Activated CD4-positive, alpha-beta T cell treated with anti-CD3 and anti-CD28 coated beads, Interleukin-2, Interleukin-4, amounts not matched to agents 100 ng/mL and 50 ng/mL, durations not matched to agents 16 hours and 8 hours (primary cell): ENCODE results near the gene GSTO2.

ENCODE experiments used
- DNase-seq: peaks from one replicate; pipeline ENCODE4 v3.0.0-alpha.2; 2020; ENCODE audit warnings: low spot score

GSTO2 gene

GRCh38 chr10:104308439-104308903 lies 39.5 kb downstream of the GSTO2 start:
- DNase-seq = peak; percentile 47

- no peak for DNase-seq
Measured at GRCh38 chr10:104309980-104310978, 41.3 kb downstream of the GSTO2 start.

DNA sequence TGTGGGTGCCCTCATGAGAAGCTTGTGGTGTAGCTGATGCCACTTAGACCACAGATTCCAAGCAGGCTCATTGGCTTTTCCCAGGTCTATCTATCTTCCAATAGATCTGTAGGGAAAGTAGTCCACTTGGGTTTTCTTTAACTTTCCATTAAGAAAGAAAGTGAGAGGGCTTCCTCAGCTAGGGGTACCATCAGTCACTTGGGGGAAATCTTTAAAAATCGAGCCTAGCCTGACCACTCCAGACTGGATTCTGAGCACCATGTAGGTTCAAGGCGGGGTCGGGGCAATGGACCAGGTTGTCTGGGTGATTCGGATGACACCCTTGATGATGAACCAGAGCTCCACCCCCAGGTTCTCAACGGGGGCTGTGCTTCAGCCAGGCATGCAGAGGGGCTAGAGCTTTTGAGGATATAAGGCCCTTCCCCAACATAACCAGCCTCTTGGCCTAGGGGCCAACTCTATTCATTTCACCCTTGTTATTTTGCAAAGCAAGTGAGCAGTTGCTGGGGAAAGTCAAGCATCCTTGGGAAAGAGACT lies 42.3 kb downstream of the GSTO2 start:
- no peak for DNase-seq

GRCh38 chr10:104314591-104315485 lies 45.9 kb downstream of the GSTO2 start:
- no peak for DNase-seq

- no peak for DNase-seq
Measured at GRCh38 chr10:104315486-104315921, 46.5 kb downstream of the GSTO2 start.

DNA sequence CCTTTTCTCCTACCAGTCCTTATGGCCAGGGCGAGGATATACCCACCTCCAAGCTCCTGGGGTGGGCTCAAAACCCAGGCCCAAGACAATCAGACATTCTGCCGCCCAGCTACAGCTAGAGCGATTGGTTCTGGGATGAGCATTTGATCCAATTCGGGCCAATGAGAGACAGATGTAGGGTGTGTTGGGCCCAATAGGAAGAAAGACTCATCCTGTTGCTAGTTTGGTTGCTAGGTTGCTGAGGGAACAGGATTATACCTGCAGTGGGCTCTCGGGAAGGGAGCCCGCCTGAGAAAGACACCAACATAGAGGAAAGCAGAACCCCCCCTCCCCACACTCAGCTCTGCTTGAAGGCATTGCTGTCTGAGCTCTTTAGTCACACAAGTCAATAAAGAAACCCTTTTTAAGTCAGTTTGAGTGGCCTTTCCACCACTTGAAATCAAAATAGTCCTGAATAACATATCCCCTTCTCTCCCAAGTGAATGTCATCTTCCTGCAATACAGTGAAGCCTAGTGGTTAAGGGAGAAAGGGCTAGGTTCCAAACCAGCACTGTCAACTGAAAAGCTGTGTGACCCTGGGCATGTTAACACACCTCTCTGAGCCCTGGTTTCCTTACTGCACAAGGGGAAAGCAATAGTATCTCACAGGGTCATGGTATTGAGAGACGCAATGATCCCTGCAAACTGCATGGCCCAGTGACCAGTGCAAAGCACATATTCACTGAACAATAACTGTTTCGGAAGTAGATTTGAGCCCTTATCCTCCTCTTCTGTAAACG lies 47.5 kb downstream of the GSTO2 start:
- no peak for DNase-seq

- no peak for DNase-seq
Measured at GRCh38 chr10:104317269-104317710, 48.3 kb downstream of the GSTO2 start.

DNA sequence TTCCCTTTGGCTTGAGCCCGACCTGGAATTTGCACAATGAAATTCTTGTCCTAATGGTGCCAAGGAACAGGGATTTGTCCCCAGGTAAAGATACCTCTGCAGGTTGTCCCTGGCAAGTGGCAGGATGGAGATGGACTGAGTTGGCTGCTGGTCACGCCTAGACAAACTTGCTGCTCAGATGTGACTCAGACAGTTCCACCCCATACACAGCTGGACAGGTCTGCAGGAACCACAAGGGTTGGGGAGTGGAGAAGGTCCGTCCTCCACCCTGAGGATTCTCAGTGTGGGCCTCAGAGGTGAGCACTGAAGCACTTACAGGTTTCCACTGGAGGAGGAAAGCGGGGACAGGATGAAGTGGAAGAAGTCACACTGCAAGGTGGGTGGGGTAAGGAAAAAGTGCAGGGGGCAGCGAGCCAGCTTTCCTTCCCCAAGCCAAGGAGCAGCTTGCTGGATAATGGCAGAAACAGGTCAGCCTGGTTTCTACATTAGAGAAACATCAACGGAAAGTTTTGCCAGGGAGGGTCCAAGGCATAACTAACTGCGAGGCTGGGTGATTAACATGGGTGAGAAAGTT lies 48.8 kb downstream of the GSTO2 start:
- DNase-seq = no peak

GRCh38 chr10:104318326-104318725 lies 49.3 kb downstream of the GSTO2 start:
- DNase-seq = no peak

- no peak for DNase-seq
Measured at GRCh38 chr10:104318810-104319741, 50.1 kb downstream of the GSTO2 start.

DNA sequence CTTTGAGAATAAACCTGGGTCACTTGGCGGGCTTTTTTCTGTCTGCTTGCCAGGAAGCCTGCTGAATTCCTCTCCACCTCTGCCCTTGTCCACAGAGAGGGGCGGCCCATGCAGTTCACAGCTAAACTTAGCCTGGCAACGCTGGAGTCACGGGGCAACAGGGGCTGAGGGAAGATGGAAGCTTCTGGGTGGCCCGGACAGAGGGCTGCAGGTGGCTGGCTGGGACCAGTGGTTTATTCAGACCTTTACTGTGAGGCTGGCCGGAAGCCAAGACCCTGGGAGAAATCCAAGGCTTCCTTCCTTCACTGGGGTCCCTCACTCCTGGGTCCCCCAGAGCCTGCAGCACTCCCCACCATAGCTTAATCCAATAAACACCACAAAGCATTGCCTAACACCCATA lies 52.2 kb downstream of the GSTO2 start:
- DNase-seq = no peak

GRCh38 chr10:104321725-104322415 lies 52.9 kb downstream of the GSTO2 start:
- no peak for DNase-seq

DNA sequence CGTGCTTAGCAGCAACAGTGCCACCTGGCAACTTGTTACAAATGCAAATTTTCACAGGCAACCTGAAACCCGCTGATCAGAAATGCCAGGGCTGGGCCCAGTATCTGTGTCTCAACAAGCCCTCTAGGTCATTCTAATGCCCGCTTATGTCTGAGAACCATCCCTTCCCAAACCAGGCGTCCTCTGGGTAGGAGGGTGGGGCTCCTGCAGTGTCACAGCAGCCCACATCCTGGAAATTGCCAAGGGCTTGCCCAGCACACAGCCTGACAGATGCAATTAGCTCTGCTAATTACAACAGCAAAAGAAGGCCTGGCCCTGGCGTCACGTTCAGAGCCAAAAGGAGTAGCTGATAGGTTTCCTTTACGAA lies 53.4 kb downstream of the GSTO2 start:
- peak; percentile 39 for DNase-seq

DNA sequence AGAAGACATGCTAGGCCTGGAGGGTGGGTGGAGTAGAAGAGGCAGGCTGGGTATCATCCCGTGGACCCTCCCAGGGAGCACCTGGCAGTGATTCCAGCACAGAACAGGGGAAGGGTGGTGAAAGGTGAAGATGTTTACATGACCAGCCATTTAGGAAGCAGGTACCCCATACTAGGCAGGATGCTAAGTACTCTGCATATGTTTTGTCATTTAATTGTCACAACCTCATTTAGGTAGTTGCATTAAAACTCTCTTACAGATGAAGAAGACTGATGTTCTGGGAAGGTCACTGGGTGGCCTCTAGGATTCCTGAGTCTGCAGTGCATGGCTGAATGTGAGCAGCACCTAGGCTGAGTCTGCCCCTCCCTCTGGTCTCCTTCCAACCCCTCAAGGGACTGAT lies 54.1 kb downstream of the GSTO2 start:
- DNase-seq = no peak

- DNase-seq = no peak
Measured at GRCh38 chr10:104323760-104324201, 54.8 kb downstream of the GSTO2 start.

DNA sequence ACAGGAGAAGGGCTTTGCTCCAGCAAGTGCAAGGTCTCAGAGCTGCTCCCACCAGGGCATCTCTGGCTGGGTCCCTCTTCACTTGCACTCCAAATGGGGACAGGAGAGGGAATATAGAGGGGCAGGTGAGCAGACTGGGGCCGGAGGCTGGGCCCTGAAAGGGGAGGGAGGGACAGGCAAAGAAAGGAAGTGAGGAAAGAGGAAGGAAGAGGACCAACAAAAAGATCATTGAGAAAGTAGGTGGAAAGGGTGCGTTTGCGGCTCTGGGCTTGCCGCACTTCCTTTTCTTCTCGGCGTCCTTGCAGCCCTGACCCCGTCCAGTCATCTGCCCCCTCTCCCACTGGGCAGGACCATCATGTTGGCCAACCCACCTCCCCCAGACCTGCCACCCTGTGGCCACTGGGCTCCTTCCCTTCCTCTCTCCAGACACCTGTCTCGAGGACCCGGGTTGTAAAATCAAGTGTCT lies 55.3 kb downstream of the GSTO2 start:
- no peak for DNase-seq

GRCh38 chr10:104324931-104325330 lies 55.9 kb downstream of the GSTO2 start:
- no peak for DNase-seq

GRCh38 chr10:104325436-104326435 lies 56.8 kb downstream of the GSTO2 start:
- no peak for DNase-seq
